SK-N-MC (cell line): ENCODE data around the gene ZNF862.

Source experiments
- EZH2 ChIP-seq: fragments of 200-600 bp; sonication (generic); IDR thresholded peaks from one replicate; pipeline ENCODE4 v1.6.1; 2017; ENCODE audit warnings: antibody characterized with exemption
- POLR2AphosphoS5 ChIP-seq: IDR thresholded peaks from 2 replicates; pipeline ENCODE4 v1.6.1; 2012; ENCODE audit warnings: mild to moderate bottlenecking, low read depth, low read length, borderline replicate concordance

- TF ChIP-seq POLR2AphosphoS5 (no peak), EZH2 (no peak)
These were observed 12.5 kb downstream of the ZNF862 start for GRCh38 chr7:149850716-149851115.
